Right lobe of liver (tissue), 6 donors: ENCODE data around the gene SLC35A3. TPM values are rescaled to one million over a fixed set of nuclear protein-coding genes. Genes with fewer than 3 reads are reported as not detected.

ENCODE experiments used
- ATAC-seq, 4 donors: fragments of 200-7000 bp; cut with Tn5 transposase; one replicate each; pipeline ENCODE4 v1.9.1; 2020; ENCODE audit warnings: mild to moderate bottlenecking in 4 of 4, moderate library complexity in 4 of 4
- DNase-seq, 3 donors: peaks; one replicate each; pipeline ENCODE4 v3.0.0-alpha.2; 2020
- H3K27ac ChIP-seq, 3 donors: fragments of 200-600 bp; one replicate each; pipeline ENCODE4 v1.8.0; 2022
- H3K27me3 ChIP-seq, 2 donors: fragments of 200-600 bp; one replicate each; pipeline ENCODE4 v1.8.0; 2022
- H3K36me3 ChIP-seq, 4 donors: fragments of 200-600 bp; sonication (generic) in 1 of 4; one replicate each; pipeline versions ENCODE4 v1.5.1 to v1.8.0; 2017 to 2022; ENCODE audit warnings: control low read depth in 1 of 4
- H3K4me1 ChIP-seq, 4 donors: fragments of 200-600 bp; sonication (generic) in 1 of 4; one replicate each; pipeline versions ENCODE4 v1.5.1 to v1.8.0; 2017 to 2022; ENCODE audit warnings: control low read depth in 1 of 4
- H3K4me3 ChIP-seq, 3 donors: fragments of 200-600 bp; one replicate each; pipeline ENCODE4 v1.8.0; 2022
- H3K9me3 ChIP-seq, 4 donors: fragments of 200-600 bp; sonication (generic) in 1 of 4; one replicate each; pipeline versions ENCODE4 v1.5.1 to v1.8.0; 2017 to 2022; ENCODE audit warnings: control low read depth in 1 of 4
- POLR2A ChIP-seq: fragments of 450-650 bp; IDR thresholded peaks from one replicate; pipeline ENCODE4 v1.6.1; 2017; ENCODE audit warnings: antibody characterized with exemption, mild to moderate bottlenecking
- WGBS: methylation state at CpG from one replicate; pipeline ENCODE4 v1.1.6; 2018; ENCODE audit warnings: low coverage, low lambda C conversion rate; ENCODE audit not compliant: insufficient coverage; ENCODE audit errors: missing lambda C conversion rate; 5-methylcytosine and 5-hydroxymethylcytosine counted together
- intact Hi-C, 2 donors: fragments of 100-400 bp; cut with DNase I; formaldehyde crosslinking; loops; one replicate each; pipeline versions ENCODE4 v1.11.2 to v1.14.1; 2022
- long read RNA-seq: library from polyadenylated mRNA; unstranded; transcript quantifications from one replicate; pipeline ENCODE4 v2.0.0, GENCODE V29; 2019
- total RNA-seq, 6 experiments: library from RNA; depleted of rRNA in 2 of 6; stranded (reverse); fragments of >200 nt in 2 of 6; fragmentation: NEBNext Ultra II Directional in 3 of 6; extraction: Animal tissue kit (Norgen Biotek cat#: 25700) in 3 of 6; gene quantifications; one replicate each; pipeline versions ENCODE4 v1.1.0 to v1.2.4, GENCODE V29; 2016 to 2023
- TF ChIP-seq, protein P1 (sequence below), 4 donors: fragments of 200-600 bp in 3 of 4; fragments of 450-650 bp in 1 of 4; IDR thresholded peaks; one replicate each; pipeline versions ENCODE4 v1.5.1 to v1.8.0; 2016 to 2022; ENCODE audit warnings: antibody characterized with exemption in 4 of 4, mild to moderate bottlenecking in 2 of 4
- donor health status: DM: no; HTN: yes; CAD: no.
- donor health status: DM: no; HTN: no; CAD: no.
- donor health status: DM: no; HTN: no; CAD: no.
- donor health status: DM: no; HTN: yes; CAD: no.
- donor health status: DM: no; HTN: yes; CAD: no.

Gene SLC35A3
- total RNA-seq, result 10 to 100 TPM; 15.5 to 29.8 (median 23.8) TPM
- long read RNA-seq, full-length matches to known transcripts, result 3 of 5 reads
- long read RNA-seq, partial matches to known transcripts, result 2 of 5 reads
- long read RNA-seq, other reads (novel, unspliced or antisense), result 0 of 5 reads

DNA sequence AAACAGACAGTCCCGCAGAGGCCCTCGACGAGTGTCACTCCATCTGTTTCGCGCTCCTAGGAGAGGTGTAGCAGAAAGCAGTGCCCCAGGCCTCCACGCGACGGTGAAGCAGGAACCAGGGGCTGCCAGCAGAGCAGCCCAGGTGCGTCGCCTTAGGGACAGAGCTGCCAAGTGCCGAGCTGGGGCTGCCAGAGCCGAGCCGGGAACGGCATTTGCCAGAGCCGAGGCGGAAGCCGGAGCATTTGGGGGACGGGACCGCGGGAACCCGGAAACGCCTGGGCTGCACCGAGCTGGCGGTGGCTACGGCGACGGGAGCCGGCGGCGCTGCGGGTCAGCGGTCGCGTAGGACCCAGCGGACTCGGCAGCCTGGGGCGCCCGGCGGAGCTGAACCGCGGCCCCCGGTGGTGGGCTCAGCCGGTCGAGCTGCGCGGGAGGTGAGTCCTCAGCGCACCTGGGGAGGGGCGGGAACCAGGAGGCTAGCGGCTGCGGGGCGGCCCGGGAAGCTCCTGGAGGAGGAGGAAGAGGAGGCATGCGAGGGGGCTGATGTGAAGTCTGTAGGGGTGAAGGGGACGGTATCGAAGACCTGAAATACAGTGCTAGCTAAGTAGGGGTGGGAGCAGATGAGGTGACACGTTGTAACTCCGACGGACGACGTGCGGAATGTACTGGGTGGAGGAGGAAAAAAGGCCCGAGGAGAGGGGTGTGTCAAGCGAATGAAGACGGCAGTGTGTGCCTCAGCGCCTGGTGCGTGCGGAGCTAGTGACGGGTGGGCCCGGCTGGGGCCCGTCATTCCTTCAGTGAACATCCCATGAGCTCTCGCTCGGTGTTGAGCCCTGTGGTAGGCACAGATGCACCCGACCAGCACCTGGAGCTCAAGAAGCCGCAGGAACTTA is at the start of gene SLC35A3:
TSS of gene SLC35A3 (plus strand) at position 268 of the 893 bp plus-strand sequence. CDS start 23,559 bp downstream, outside the sequence.
- DNase-seq (peak; percentile 88 to 89 (median 88)), ATAC-seq (peak; percentile 93 to 96 (median 94))
- TF ChIP-seq POLR2A, result peak; percentile 70
- TF ChIP-seq, protein P1, sequence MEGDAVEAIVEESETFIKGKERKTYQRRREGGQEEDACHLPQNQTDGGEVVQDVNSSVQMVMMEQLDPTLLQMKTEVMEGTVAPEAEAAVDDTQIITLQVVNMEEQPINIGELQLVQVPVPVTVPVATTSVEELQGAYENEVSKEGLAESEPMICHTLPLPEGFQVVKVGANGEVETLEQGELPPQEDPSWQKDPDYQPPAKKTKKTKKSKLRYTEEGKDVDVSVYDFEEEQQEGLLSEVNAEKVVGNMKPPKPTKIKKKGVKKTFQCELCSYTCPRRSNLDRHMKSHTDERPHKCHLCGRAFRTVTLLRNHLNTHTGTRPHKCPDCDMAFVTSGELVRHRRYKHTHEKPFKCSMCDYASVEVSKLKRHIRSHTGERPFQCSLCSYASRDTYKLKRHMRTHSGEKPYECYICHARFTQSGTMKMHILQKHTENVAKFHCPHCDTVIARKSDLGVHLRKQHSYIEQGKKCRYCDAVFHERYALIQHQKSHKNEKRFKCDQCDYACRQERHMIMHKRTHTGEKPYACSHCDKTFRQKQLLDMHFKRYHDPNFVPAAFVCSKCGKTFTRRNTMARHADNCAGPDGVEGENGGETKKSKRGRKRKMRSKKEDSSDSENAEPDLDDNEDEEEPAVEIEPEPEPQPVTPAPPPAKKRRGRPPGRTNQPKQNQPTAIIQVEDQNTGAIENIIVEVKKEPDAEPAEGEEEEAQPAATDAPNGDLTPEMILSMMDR (IDR thresholded peaks at IDR 0.05), result no peak
- Histone ChIP-seq H3K4me3 (peak within 1 kb of the TSS; percentile 79 to 83 (median 81)), H3K27me3 (no peaks in the 10 kb centered on the region), H3K9me3 (no peaks in the 10 kb centered on the region), H3K27ac (peak within 1 kb of the TSS; percentile 71 to 84 (median 84)), H3K36me3 (peaks cover 0 to under 1% (median 0%) of the 10 kb centered on the region in 4 donors), H3K4me1 (peaks cover 0 to 27% (median 13%) of the 10 kb centered on the region in 4 donors)
- intact Hi-C loops, result no loop called here
- WGBS, result under 1% methylated on average over 33 of the region's 74 CpGs

DNA sequence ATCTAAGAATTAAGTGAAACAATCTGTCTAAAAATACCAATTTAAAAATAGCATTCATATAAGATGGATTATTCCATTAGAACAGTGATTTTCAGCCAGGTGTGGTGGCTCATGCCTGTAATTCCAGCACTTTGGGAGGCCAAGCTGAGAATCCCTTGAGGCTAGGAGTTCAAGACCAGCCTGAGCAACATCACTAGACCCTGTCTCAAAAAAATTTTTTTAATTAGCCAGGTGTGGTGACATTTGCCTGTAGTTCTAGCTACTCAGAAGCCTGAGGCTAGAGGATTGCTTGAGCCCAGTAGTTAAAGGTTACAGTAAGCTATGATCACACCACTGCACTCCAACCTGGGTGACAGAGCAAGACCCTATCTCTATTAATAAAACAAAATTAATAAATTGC is 35.0 kb upstream of the SLC35A3 start:
- no peak for DNase-seq

DNA sequence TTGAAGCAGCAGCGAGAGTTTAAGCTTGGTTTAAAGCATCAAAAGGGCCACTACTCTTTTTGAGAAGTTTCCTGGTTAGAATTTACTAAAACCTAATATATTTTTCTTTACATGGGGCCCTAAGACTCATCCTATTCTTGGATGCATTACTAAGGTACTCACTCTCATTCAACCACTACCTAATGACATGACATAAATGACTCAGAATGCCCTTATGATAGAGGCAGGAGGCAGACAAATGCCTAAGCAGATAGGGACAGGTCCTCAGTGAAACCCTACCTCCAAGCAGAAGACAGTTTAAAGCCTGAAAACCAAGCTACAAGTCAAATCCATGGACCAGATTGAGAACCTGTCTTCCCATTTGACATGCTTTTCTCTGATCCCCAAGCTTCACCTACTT is 34.3 kb upstream of the SLC35A3 start:
- Histone ChIP-seq H3K27me3 (no peaks in the 10 kb centered on the region), H3K27ac (no peak overlapping the region), H3K9me3 (no peaks in the 10 kb centered on the region), H3K4me3 (no peak overlapping the region), H3K4me1 (no peaks in the 10 kb centered on the region), H3K36me3 (no peaks in the 10 kb centered on the region)
- DNase-seq (no peak), ATAC-seq (no peak)
- WGBS, result 83% methylated on average over 1 of the region's 1 CpG
- intact Hi-C loops, result no loop called here
- TF ChIP-seq, protein P1 (IDR thresholded peaks at IDR 0.05), result no peak
- TF ChIP-seq POLR2A, result no peak

More for the DNA sequence above, 35.0 kb upstream of the SLC35A3 start:
- H3K9me3 ChIP-seq, result no peaks in the 10 kb centered on the region
- no peaks in the 10 kb centered on the region for H3K4me1 ChIP-seq
- intact Hi-C loops, result no loop called here
- no peaks in the 10 kb centered on the region for H3K27me3 ChIP-seq
- ATAC-seq, result no peak
- no peaks in the 10 kb centered on the region for H3K36me3 ChIP-seq
- TF ChIP-seq, protein P1 (IDR thresholded peaks at IDR 0.05), result no peak
- no peak for TF ChIP-seq POLR2A
- no peak overlapping the region for H3K27ac ChIP-seq
- H3K4me3 ChIP-seq, result no peak overlapping the region

DNA sequence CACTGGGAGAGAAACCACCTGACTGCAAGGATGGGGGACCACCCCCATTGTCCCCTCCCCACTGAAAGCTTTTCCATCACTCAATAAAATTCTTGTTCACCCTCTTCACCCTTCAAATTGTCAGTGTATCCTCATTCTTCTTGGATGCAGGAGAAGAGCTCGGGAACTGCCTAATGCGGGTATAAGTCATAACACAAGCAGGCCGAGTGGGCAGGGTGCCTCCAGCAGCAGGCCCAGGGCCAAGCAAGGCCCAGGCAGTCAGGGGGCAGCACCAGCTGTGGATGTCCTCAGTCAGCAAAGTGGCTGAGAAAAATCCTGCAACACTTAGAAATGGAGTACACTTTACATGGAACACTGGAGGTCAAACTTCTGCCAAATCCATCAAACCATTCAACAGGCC is 33.7 kb upstream of the SLC35A3 start:
- H3K9me3 ChIP-seq, result no peaks in the 10 kb centered on the region
- intact Hi-C loops, result no loop called here
- 100% methylated on average over 3 of the region's 3 CpGs for WGBS
- H3K27me3 ChIP-seq, result no peaks in the 10 kb centered on the region
- no peak for ATAC-seq
- TF ChIP-seq, protein P1 (IDR thresholded peaks at IDR 0.05), result no peak
- no peak for TF ChIP-seq POLR2A
- no peak for DNase-seq
- no peak overlapping the region for H3K4me3 ChIP-seq
- no peak overlapping the region for H3K27ac ChIP-seq
- no peaks in the 10 kb centered on the region for H3K4me1 ChIP-seq
- no peaks in the 10 kb centered on the region for H3K36me3 ChIP-seq
